SH-SY5Y (cell line): Measurements from ENCODE around the gene SHISA7.

Experiments
- GATA2 ChIP-seq: IDR thresholded peaks from 2 replicates; pipeline ENCODE4 v1.6.1; 2011; ENCODE audit warnings: mild to moderate bottlenecking, low read depth, low read length
- GATA3 ChIP-seq: IDR thresholded peaks from 2 replicates; pipeline ENCODE4 v1.6.1; 2011; ENCODE audit warnings: low read depth, mild to moderate bottlenecking, low read length, moderate library complexity

- no peak for TF ChIP-seq GATA2
- no peak for TF ChIP-seq GATA3
These were observed 43.2 kb upstream of the SHISA7 start for GRCh38 chr19:55486043-55486970.
